H1 (cell line): ENCODE results near the gene GALNT9. TPM values are rescaled to one million over a fixed set of nuclear protein-coding genes. Genes with fewer than 3 reads are reported as not detected.

Experiments
- BACH1 ChIP-seq: IDR thresholded peaks from 2 replicates; pipeline ENCODE4 v1.6.1; 2012; ENCODE audit warnings: low read length, improper control_type of control experiment
- JUND ChIP-seq: IDR thresholded peaks from 2 replicates; pipeline ENCODE4 v1.6.1; 2011; ENCODE audit warnings: mild to moderate bottlenecking, improper control_type of control experiment, low read length
- RXRA ChIP-seq: IDR thresholded peaks from 2 replicates; pipeline ENCODE4 v1.6.1; 2011; ENCODE audit warnings: low read depth, mild to moderate bottlenecking, low read length, moderate library complexity; ENCODE audit not compliant: insufficient read depth
- ZNF274 ChIP-seq: IDR thresholded peaks from 2 replicates; pipeline ENCODE4 v1.7.0; 2012; ENCODE audit warnings: low read length, borderline replicate concordance; ENCODE audit errors: extremely low read depth
- polyA plus RNA-seq, 7 experiments: library from polyadenylated mRNA; depleted of rRNA in 3 of 7; stranded (reverse) in 5 of 7; unstranded in 2 of 7; fragments of >200 nt in 5 of 7; fragments of 200-250 nt in 2 of 7; gene quantifications; 1 replicate in 5 of 7; 2 replicates in 1 of 7; 4 replicates in 1 of 7; pipeline versions ENCODE4 v1.2.1 to v1.2.3, GENCODE V29; 2011 to 2013; ENCODE audit warnings: missing spikeins in 2 of 7, mixed read lengths in 2 of 7
- total RNA-seq: library from RNA; stranded (reverse); fragmentation: NEBNext Ultra II Directional; extraction: Animal tissue kit (Norgen Biotek cat#: 25700); gene quantifications from 2 replicates; pipeline ENCODE4 v1.2.1, GENCODE V29; 2021
- TF ChIP-seq, protein P1 (sequence below): fragments of 300-600 bp; sonication (generic); IDR thresholded peaks from 2 replicates; pipeline ENCODE4 v1.7.1; 2012; ENCODE audit warnings: low read length, moderate library complexity, mild to moderate bottlenecking, inconsistent platforms; ENCODE audit not compliant: insufficient replicate concordance

The GALNT9 gene
- total and polyA plus RNA-seq, 2 of the 8 experiments (the other 6 are each of a cell fraction or from before 2014, with no cell fraction given): 2.0 to 3.6 TPM

DNA sequence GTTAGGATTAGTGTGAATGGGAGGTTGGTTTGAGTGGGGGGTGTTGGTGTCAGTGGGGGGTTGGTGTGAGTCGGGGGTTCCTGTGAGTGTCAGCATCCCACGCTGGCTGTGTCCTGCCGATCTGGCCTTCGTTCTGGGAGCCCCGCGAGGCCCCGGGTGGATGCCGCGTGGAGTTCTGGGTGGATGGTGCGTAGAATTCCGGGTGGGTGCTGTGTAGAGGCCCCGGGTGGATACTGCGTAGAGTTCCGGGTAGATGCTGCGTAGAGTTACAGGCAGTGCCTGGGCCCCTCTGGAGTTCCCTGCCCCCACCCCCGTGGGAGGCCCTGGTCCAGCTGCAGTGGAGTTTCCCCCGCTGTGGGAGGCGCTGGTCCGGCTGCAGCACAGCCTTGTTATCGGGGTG, 176.4 kb downstream of the GALNT9 start (continued):
- TF ChIP-seq, protein P1, sequence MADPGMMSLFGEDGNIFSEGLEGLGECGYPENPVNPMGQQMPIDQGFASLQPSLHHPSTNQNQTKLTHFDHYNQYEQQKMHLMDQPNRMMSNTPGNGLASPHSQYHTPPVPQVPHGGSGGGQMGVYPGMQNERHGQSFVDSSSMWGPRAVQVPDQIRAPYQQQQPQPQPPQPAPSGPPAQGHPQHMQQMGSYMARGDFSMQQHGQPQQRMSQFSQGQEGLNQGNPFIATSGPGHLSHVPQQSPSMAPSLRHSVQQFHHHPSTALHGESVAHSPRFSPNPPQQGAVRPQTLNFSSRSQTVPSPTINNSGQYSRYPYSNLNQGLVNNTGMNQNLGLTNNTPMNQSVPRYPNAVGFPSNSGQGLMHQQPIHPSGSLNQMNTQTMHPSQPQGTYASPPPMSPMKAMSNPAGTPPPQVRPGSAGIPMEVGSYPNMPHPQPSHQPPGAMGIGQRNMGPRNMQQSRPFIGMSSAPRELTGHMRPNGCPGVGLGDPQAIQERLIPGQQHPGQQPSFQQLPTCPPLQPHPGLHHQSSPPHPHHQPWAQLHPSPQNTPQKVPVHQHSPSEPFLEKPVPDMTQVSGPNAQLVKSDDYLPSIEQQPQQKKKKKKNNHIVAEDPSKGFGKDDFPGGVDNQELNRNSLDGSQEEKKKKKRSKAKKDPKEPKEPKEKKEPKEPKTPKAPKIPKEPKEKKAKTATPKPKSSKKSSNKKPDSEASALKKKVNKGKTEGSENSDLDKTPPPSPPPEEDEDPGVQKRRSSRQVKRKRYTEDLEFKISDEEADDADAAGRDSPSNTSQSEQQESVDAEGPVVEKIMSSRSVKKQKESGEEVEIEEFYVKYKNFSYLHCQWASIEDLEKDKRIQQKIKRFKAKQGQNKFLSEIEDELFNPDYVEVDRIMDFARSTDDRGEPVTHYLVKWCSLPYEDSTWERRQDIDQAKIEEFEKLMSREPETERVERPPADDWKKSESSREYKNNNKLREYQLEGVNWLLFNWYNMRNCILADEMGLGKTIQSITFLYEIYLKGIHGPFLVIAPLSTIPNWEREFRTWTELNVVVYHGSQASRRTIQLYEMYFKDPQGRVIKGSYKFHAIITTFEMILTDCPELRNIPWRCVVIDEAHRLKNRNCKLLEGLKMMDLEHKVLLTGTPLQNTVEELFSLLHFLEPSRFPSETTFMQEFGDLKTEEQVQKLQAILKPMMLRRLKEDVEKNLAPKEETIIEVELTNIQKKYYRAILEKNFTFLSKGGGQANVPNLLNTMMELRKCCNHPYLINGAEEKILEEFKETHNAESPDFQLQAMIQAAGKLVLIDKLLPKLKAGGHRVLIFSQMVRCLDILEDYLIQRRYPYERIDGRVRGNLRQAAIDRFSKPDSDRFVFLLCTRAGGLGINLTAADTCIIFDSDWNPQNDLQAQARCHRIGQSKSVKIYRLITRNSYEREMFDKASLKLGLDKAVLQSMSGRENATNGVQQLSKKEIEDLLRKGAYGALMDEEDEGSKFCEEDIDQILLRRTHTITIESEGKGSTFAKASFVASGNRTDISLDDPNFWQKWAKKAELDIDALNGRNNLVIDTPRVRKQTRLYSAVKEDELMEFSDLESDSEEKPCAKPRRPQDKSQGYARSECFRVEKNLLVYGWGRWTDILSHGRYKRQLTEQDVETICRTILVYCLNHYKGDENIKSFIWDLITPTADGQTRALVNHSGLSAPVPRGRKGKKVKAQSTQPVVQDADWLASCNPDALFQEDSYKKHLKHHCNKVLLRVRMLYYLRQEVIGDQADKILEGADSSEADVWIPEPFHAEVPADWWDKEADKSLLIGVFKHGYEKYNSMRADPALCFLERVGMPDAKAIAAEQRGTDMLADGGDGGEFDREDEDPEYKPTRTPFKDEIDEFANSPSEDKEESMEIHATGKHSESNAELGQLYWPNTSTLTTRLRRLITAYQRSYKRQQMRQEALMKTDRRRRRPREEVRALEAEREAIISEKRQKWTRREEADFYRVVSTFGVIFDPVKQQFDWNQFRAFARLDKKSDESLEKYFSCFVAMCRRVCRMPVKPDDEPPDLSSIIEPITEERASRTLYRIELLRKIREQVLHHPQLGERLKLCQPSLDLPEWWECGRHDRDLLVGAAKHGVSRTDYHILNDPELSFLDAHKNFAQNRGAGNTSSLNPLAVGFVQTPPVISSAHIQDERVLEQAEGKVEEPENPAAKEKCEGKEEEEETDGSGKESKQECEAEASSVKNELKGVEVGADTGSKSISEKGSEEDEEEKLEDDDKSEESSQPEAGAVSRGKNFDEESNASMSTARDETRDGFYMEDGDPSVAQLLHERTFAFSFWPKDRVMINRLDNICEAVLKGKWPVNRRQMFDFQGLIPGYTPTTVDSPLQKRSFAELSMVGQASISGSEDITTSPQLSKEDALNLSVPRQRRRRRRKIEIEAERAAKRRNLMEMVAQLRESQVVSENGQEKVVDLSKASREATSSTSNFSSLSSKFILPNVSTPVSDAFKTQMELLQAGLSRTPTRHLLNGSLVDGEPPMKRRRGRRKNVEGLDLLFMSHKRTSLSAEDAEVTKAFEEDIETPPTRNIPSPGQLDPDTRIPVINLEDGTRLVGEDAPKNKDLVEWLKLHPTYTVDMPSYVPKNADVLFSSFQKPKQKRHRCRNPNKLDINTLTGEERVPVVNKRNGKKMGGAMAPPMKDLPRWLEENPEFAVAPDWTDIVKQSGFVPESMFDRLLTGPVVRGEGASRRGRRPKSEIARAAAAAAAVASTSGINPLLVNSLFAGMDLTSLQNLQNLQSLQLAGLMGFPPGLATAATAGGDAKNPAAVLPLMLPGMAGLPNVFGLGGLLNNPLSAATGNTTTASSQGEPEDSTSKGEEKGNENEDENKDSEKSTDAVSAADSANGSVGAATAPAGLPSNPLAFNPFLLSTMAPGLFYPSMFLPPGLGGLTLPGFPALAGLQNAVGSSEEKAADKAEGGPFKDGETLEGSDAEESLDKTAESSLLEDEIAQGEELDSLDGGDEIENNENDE: no peak
- TF ChIP-seq JUND (no peak), BACH1 (no peak), RXRA (no peak), ZNF274 (no peak)
